Thyroid gland (tissue), 4 donors: ENCODE results near the gene RYR2.

ENCODE experiments used
- POLR2A ChIP-seq, 2 donors: fragments of 450-650 bp; IDR thresholded peaks; one replicate each; pipeline ENCODE4 v1.6.1; 2017; ENCODE audit warnings: antibody characterized with exemption in 2 of 2, mild to moderate bottlenecking in 2 of 2, moderate library complexity in 1 of 2
- TF ChIP-seq, protein P1 (sequence below), 6 experiments: fragments of 200-600 bp in 3 of 6; fragments of 450-650 bp in 3 of 6; sonication (generic) in 3 of 6; IDR thresholded peaks; one replicate each; pipeline ENCODE4 v1.5.1; 2016 to 2019; ENCODE audit warnings: antibody characterized with exemption in 6 of 6, mild to moderate bottlenecking in 2 of 6, inconsistent platforms in 1 of 6, moderate library complexity in 1 of 6

DNA sequence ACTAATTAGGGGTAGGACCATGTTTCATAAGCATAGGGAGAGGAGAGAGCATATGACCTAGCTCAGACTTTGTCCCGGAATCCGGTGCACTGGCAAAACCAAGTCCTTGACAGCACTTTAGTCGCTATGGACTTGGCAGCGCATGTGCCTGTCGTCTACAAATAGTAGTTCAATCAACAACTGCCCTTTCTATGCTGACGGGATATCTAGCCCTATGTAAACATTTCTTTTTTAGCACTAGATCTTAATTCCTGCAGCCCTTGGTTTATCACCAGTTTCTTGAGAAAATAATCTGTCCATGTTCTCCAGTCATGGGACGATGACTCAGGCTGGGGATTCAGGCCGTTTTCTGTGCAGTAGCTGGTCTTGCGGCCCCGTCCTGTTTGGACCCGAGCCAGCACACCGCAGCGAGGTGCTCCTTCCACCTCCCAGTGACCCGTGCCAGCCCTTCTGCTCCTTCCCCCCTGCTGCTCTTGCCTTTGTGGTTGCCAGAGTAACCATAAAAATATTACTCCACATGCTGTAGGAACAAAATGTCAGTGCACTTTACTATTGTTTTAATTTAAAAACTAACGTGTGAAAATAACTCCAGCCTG, 29.1 kb upstream of the RYR2 start:
- TF ChIP-seq POLR2A (IDR thresholded peaks at IDR 0.05): no peak
- TF ChIP-seq, protein P1, sequence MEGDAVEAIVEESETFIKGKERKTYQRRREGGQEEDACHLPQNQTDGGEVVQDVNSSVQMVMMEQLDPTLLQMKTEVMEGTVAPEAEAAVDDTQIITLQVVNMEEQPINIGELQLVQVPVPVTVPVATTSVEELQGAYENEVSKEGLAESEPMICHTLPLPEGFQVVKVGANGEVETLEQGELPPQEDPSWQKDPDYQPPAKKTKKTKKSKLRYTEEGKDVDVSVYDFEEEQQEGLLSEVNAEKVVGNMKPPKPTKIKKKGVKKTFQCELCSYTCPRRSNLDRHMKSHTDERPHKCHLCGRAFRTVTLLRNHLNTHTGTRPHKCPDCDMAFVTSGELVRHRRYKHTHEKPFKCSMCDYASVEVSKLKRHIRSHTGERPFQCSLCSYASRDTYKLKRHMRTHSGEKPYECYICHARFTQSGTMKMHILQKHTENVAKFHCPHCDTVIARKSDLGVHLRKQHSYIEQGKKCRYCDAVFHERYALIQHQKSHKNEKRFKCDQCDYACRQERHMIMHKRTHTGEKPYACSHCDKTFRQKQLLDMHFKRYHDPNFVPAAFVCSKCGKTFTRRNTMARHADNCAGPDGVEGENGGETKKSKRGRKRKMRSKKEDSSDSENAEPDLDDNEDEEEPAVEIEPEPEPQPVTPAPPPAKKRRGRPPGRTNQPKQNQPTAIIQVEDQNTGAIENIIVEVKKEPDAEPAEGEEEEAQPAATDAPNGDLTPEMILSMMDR (IDR thresholded peaks at IDR 0.05): no peak
